Retinal pigment epithelial cell (primary cell): Measurements from ENCODE around the gene RCL1.

ENCODE experiments used
- DNase-seq: peaks from one replicate; pipeline ENCODE4 v3.0.0-alpha.2; 2010; ENCODE audit warnings: low read depth
- H3K4me3 ChIP-seq: 2 replicates; pipeline ENCODE4 v1.5.1; 2011; ENCODE audit warnings: mild to moderate bottlenecking, low read length, control low read depth, moderate library complexity
- TF ChIP-seq, protein P1 (sequence below): conservative IDR thresholded peaks from 2 replicates; pipeline ENCODE4 v1.5.1; 2011; ENCODE audit warnings: low read depth, low read length, control low read depth, inconsistent platforms

RCL1 gene

DNA sequence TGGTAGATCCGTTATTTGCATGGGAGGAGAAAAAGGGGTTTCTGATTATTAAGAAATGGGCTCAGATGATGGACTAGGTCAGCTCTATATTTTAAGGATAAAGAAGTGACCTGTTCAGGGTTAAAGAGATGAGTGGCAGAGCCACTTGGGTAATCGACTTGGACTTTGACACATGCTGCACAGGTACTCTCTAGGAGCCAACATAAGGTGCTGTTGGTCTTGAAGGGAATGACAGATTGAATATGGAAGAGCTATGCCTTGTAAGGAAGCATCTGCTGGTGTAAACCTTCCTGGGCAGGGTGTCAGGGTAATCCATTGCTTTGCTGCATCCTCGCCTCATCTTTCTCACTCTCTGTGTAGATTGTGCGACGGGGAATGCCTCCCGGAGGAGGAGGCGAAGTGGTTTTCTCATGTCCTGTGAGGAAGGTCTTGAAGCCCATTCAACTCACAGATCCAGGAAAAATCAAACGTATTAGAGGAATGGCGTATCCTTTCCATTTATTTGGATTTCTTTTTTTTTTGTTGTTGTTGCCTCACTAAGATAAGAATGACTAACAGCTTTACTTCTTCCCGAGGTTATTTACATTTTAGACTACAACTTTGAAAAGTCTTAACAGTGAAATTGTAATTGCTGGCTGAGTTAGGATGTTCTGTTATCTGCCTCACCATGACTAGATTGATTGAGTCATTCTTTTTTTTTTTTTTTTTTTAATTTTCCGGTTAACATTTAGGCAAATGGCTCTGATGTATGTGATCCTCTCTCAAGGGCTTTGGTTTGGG is 41.2 kb downstream of the RCL1 start:
- no peak for DNase-seq
- TF ChIP-seq, protein P1, sequence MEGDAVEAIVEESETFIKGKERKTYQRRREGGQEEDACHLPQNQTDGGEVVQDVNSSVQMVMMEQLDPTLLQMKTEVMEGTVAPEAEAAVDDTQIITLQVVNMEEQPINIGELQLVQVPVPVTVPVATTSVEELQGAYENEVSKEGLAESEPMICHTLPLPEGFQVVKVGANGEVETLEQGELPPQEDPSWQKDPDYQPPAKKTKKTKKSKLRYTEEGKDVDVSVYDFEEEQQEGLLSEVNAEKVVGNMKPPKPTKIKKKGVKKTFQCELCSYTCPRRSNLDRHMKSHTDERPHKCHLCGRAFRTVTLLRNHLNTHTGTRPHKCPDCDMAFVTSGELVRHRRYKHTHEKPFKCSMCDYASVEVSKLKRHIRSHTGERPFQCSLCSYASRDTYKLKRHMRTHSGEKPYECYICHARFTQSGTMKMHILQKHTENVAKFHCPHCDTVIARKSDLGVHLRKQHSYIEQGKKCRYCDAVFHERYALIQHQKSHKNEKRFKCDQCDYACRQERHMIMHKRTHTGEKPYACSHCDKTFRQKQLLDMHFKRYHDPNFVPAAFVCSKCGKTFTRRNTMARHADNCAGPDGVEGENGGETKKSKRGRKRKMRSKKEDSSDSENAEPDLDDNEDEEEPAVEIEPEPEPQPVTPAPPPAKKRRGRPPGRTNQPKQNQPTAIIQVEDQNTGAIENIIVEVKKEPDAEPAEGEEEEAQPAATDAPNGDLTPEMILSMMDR: no peak

DNA sequence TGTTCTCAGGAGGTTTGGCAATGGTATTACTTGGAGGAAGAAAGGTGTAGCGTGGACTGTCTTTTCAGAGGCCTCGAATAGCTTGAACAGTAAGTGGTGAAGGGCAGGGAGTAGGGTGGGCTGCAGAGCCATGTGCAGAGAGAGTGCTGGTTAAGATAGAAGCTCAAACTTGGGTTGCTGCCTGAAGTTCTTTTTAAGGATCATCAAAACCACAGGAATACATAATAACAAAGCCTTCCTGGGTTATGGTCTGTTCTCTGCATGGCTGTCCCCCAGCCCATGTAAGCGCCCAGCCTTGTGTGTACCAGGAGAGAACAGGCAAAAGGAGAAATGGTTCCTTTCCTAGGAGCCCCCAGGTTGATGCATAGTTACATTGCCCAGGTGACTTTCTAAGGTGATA is 43.9 kb downstream of the RCL1 start:
- DNase-seq: no peak
- H3K4me3 ChIP-seq: no peak overlapping the region
- TF ChIP-seq, protein P1: no peak

More for the DNA sequence above, 41.2 kb downstream of the RCL1 start:
- H3K4me3 ChIP-seq: no peak overlapping the region

DNA sequence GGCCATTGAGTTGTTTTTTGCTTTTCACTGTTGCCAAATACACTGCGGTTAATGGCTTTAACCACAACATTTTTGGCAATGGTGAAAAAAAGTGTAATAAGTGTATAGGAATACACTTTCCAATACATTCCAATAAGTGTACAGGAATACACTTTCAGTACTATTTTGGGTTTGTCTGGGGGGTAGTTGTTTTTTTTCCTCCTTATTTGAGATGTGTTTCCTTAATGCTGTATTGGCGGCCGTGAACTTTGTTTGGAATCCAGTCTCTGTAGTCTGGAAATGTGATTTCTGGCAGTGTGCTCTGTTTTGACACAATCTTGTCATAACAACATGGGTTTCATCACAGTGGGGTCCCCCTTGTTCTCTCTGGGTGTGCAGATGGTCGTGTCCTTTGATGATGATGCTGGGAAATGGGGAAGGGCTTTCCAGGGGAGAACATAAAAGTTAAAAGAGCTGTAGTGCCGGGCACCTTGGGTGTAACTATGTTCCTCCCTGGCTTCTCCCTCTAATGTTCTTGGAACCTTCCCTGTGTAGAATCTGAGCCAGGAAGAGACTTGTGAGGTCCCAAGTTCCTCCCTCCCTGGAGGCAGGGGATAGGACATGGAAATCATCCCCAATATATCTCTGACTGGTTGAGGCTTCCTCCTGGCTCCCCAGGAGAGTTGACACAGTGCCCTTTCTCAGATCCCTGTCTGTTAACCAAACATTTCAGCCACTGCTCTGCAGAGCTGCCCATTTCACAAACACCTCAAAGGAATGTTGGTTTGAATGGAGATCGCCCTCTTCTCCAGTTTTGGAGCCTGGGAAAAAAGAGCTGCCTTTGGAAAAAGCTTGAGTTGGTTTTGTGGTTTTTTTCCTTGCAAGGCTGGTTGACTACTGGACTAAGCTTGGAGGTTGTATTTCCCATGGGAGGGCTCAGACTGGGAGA is 44.8 kb downstream of the RCL1 start:
- TF ChIP-seq, protein P1: no peak
- no peak overlapping the region for H3K4me3 ChIP-seq
- no peak for DNase-seq

DNA sequence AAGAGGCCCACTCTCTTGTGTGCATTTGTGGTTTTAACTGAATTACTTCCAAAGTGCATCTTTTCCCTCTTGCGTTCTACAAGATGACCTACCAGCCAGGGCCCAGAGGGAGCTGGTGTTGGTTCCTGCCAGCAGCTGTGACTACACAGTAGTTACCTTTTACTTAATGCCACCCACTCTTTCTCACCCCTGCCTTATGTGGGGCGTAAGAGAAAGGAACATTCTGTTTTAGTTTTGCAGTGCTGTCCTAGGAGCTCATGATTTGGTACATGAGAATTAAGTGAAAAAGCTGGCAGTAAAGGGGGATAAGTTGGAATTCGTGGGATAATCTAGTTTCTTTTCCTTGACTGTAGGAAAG is 45.4 kb downstream of the RCL1 start:
- TF ChIP-seq, protein P1: no peak
- DNase-seq: no peak
- no peak overlapping the region for H3K4me3 ChIP-seq

DNA sequence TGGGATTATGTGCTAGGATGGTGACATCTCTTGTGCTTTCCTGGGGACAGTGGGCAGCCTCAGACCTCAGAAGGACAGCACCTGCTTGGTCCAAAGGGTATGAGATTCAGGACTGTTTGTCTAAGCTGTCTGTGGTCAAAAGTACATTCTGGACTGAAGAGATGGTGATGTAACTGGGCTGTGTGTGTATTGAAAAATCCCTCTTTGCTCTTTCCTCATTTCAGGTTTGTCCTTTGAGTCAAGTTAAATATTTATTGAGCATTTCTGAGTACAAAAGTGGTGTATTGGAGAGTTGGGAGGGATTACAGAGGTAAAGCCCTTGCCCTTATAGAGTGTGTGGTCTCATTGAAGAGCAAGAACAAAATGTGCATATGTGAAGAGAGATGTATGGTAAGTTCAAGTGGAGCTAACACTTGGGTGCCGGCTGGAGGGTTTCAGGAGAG is 46.7 kb downstream of the RCL1 start:
- no peak for DNase-seq

DNA sequence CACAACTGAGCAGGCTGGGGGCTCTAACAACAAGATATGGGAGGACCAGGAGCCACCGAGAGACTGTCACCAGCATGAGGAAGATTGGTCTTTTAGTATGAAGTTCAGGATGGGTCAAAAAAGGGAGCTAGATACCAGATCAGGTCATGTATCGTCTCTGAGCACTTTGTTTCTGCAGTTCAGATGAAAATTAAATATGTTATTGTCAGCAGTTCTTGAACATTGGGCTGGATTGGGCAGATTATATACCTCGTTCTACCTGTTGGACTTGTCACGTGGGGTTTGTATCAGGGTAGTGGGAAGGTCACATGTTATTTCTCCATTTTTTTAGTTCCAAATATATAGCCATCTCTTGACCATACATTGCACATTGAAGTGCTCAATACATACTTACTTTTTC is 47.3 kb downstream of the RCL1 start:
- DNase-seq: no peak
- TF ChIP-seq, protein P1: no peak
- H3K4me3 ChIP-seq: no peak overlapping the region

More for the DNA sequence above, 46.7 kb downstream of the RCL1 start:
- TF ChIP-seq, protein P1: no peak
- no peak overlapping the region for H3K4me3 ChIP-seq

DNA sequence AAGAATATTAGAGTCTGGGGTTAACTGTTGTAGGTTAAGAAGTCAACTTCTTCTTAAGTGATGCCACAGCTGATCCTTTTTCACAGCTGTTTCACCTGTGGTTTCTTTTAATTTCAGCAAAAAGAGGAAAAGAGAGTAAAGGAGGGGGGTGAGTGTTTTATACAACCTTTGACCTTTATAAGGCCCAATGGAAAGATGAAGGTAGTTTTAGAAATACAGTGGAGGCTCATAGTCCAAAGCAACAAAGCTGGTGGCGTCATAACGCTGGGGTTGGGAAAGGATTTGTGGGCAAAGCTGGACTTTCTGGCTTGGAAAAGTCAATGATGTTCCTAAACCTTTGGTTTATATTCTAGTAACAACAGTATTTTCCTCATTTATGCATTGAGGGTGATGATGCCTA is 49.5 kb downstream of the RCL1 start:
- no peak for DNase-seq
- TF ChIP-seq, protein P1: no peak

More for the DNA sequence above, 49.5 kb downstream of the RCL1 start:
- no peak overlapping the region for H3K4me3 ChIP-seq
